Endothelial cell of umbilical vein (primary cell): Measurements from ENCODE around the gene RAI1. TPM values are rescaled to one million over a fixed set of nuclear protein-coding genes. Genes with fewer than 3 reads are reported as not detected.

Source experiments
- BruUV-seq: library from RNA; stranded (reverse); fragments of 400-500 nt; replicated peaks from 2 replicates; lab custom pipeline; 2021; lab: Mats Ljungman, UMichigan
- CTCF ChIA-PET: fragments of 300-600, 350-600 bp; sonication (Branson Sonifier 250); formaldehyde crosslinking; loops from one replicate; lab custom pipeline; 2021; ENCODE audit warnings: antibody characterized with exemption, inconsistent platforms; lab: Charles Lee
- POLR2A ChIA-PET: fragments of 300-600, 350-600 bp; sonication (Branson Sonifier 250); formaldehyde crosslinking; loops from one replicate; lab custom pipeline; 2021; ENCODE audit warnings: antibody characterized with exemption, inconsistent platforms; lab: Charles Lee
- DNase-seq: peaks from one replicate; pipeline ENCODE4 v3.0.0-alpha.2; 2011; ENCODE audit warnings: low read depth, low spot score
- FAIRE-seq: peaks from 2 replicates; lab custom pipeline; 2011; peaks lifted over from hg19 to GRCh38; lab: Jason Lieb, UNC
- H2AFZ ChIP-seq: 2 replicates; pipeline ENCODE4 v1.6.0; 2012; ENCODE audit warnings: low read depth, low read length, control low read depth, inconsistent platforms
- H3K27ac ChIP-seq: 2 replicates; pipeline ENCODE4 v1.5.1; 2011; ENCODE audit warnings: low read depth, mild to moderate bottlenecking, control low read depth, low read length, moderate library complexity; ENCODE audit not compliant: insufficient read depth
- H3K27me3 ChIP-seq, 2 experiments: 2 replicates each; pipeline versions ENCODE4 v1.6.0 to v1.6.1; 2011; ENCODE audit warnings: low read length in 2 of 2, mixed read lengths in 1 of 2; ENCODE audit not compliant: control insufficient read depth in 2 of 2, insufficient read depth in 2 of 2
- H3K36me3 ChIP-seq, 2 experiments: 2 replicates in 1 of 2; 3 replicates in 1 of 2; pipeline ENCODE4 v1.5.1; 2011; ENCODE audit warnings: low read length in 2 of 2, mild to moderate bottlenecking in 1 of 2, moderate library complexity in 1 of 2; ENCODE audit not compliant: control insufficient read depth in 2 of 2, insufficient read depth in 2 of 2; ENCODE audit errors: extremely low read depth in 1 of 2
- H3K4me1 ChIP-seq: 3 replicates; pipeline ENCODE4 v1.5.1; 2011; ENCODE audit warnings: mild to moderate bottlenecking, low read length; ENCODE audit not compliant: control insufficient read depth, insufficient read depth; ENCODE audit errors: extremely low read depth
- H3K4me2 ChIP-seq: 2 replicates; pipeline ENCODE4 v1.6.1; 2011; ENCODE audit warnings: low read length, control low read depth, mixed read lengths; ENCODE audit not compliant: insufficient read depth
- H3K4me3 ChIP-seq, 3 experiments: fragments of 200-600 bp in 1 of 3; sonication (generic), shearing (Covaris generic) in 1 of 3; replicated peaks in 1 of 3; 2 replicates each; pipeline ENCODE4 v1.5.1; 2011 to 2016; ENCODE audit warnings: control low read depth in 3 of 3, low read length in 3 of 3, mild to moderate bottlenecking in 2 of 3, inconsistent platforms in 1 of 3, low read depth in 1 of 3, moderate library complexity in 1 of 3; ENCODE audit not compliant: insufficient read depth in 1 of 3
- H3K79me2 ChIP-seq: 2 replicates; pipeline ENCODE4 v1.6.0; 2012; ENCODE audit warnings: low read length, inconsistent platforms; ENCODE audit not compliant: control insufficient read depth, insufficient read depth
- H3K9ac ChIP-seq: replicated peaks from 2 replicates; pipeline ENCODE3; 2011; ENCODE audit warnings: low read length, control low read depth; ENCODE audit not compliant: insufficient read depth; ENCODE audit errors: extremely low read depth
- H3K9me1 ChIP-seq: replicated peaks from 3 replicates; pipeline ENCODE4 v1.6.0; 2011; ENCODE audit warnings: mild to moderate bottlenecking, low read length; ENCODE audit not compliant: control insufficient read depth, insufficient read depth; ENCODE audit errors: extremely low read depth
- H3K9me3 ChIP-seq: replicated peaks from 2 replicates; pipeline ENCODE4 v1.5.1; 2012; ENCODE audit warnings: low read length, inconsistent platforms; ENCODE audit not compliant: control insufficient read depth, insufficient read depth
- H4K20me1 ChIP-seq: replicated peaks from 2 replicates; pipeline ENCODE3; 2011; ENCODE audit warnings: mild to moderate bottlenecking, low read length; ENCODE audit not compliant: control insufficient read depth, insufficient read depth; ENCODE audit errors: extremely low read depth
- CTCF ChIP-seq, 2 donors: IDR thresholded peaks; 1 replicate in 1 of 2; 2 replicates in 1 of 2; pipeline ENCODE4 v1.5.1; 2011; ENCODE audit warnings: low read length in 2 of 2, mild to moderate bottlenecking in 2 of 2, moderate library complexity in 2 of 2, control low read depth in 1 of 2, inconsistent platforms in 1 of 2, low read depth in 1 of 2; ENCODE audit not compliant: insufficient read depth in 1 of 2; ENCODE audit errors: extremely low read depth in 1 of 2
- EZH2 ChIP-seq: IDR thresholded peaks from 2 replicates; pipeline ENCODE4 v1.6.1; 2012; ENCODE audit warnings: borderline replicate concordance, low read depth, mild to moderate bottlenecking, moderate library complexity, low read length, inconsistent platforms; ENCODE audit not compliant: severe bottlenecking
- FOS ChIP-seq: IDR thresholded peaks from 2 replicates; pipeline ENCODE4 v1.6.1; 2011; ENCODE audit warnings: mild to moderate bottlenecking, low read length, moderate library complexity, borderline replicate concordance; ENCODE audit not compliant: insufficient read depth
- GATA2 ChIP-seq: IDR thresholded peaks from 2 replicates; pipeline ENCODE4 v1.7.0; 2011; ENCODE audit warnings: low read depth, mild to moderate bottlenecking, moderate library complexity, mixed read lengths, low read length; ENCODE audit not compliant: insufficient read length, insufficient read depth
- JUN ChIP-seq: IDR thresholded peaks from 2 replicates; pipeline ENCODE4 v1.6.1; 2011; ENCODE audit warnings: borderline replicate concordance, low read depth; ENCODE audit not compliant: insufficient read length, insufficient read depth
- MAX ChIP-seq: IDR thresholded peaks from 2 replicates; pipeline ENCODE4 v1.6.1; 2011; ENCODE audit not compliant: insufficient read depth, insufficient read length
- MYC ChIP-seq: IDR thresholded peaks from one replicate; pipeline ENCODE4 v1.6.1; 2011; ENCODE audit warnings: mild to moderate bottlenecking, low read depth, low read length
- POLR2A ChIP-seq: IDR thresholded peaks from 2 replicates; pipeline ENCODE4 v1.6.1; 2012; ENCODE audit warnings: low read depth, mild to moderate bottlenecking, control low read depth, low read length
- POLR2AphosphoS5 ChIP-seq: IDR thresholded peaks from 2 replicates; pipeline ENCODE4 v1.6.1; 2012; ENCODE audit warnings: low read depth, mild to moderate bottlenecking, control low read depth, low read length, moderate library complexity; ENCODE audit not compliant: insufficient read depth
- dilution Hi-C: fragments of 300-500 bp; cut with MboI; formaldehyde crosslinking; loops from one replicate; pipeline ENCODE4 v1.15.0; 2019; ENCODE audit warnings: low sequenced_read_pairs; ENCODE audit not compliant: extremely low pct_ligation_motif_present
- intact Hi-C: fragments of 100-400 bp; cut with micrococcal nuclease; formaldehyde crosslinking; loops from one replicate; pipeline ENCODE4 v1.10.0; 2022
- polyA plus RNA-seq, 4 experiments: library from polyadenylated mRNA; depleted of rRNA in 3 of 4; stranded (reverse) in 3 of 4; unstranded in 1 of 4; fragments of >200 nt; gene quantifications; 2 replicates each; pipeline versions ENCODE4 v1.2.1 to v1.2.3, GENCODE V29; 2011 to 2012; ENCODE audit warnings: missing spikeins in 1 of 4
- total RNA-seq: library from RNA; stranded (reverse); gene quantifications from 2 replicates; pipeline ENCODE4 v1.2.3, GENCODE V29; 2021

The RAI1 gene
- total and polyA plus RNA-seq, 2 donors (not counting 3 experiments of a cell fraction or from before 2014, with no cell fraction given), result 7.8 to 43.3 TPM

GRCh38 chr17:17704931-17705330, 23.7 kb downstream of the RAI1 start:
- dilution Hi-C loops, result no loop called here

More at GRCh38 chr17:17704931-17705330, 23.7 kb downstream of the RAI1 start:
- H3K27me3 ChIP-seq, result no peaks in the 10 kb centered on the region
- no peaks in the 10 kb centered on the region for H3K9me3 ChIP-seq
- no peaks in the 10 kb centered on the region for H3K9me1 ChIP-seq
- DNase-seq, result no peak
- BruUV-seq, result no TSS peak
- H3K36me3 ChIP-seq, result no peaks in the 10 kb centered on the region
- no peak overlapping the region for H3K4me2 ChIP-seq
- no peak for TF ChIP-seq MAX
- no peak for TF ChIP-seq POLR2A
- no peak for TF ChIP-seq POLR2AphosphoS5
- no peak for TF ChIP-seq CTCF (IDR thresholded peaks at IDR 0.05; ENCODE audit: extremely low read depth in 1 of 2, insufficient read depth in 1 of 2, low read depth in 1 of 2, low read length in 2 of 2)
- no peak for TF ChIP-seq EZH2
- TF ChIP-seq FOS, result no peak
- TF ChIP-seq JUN, result no peak
- no peak for TF ChIP-seq GATA2
- TF ChIP-seq MYC, result no peak
- no peak for FAIRE-seq
- H3K4me3 ChIP-seq, result no peak overlapping the region
- H3K9ac ChIP-seq, result no peak overlapping the region
- peaks cover 52% of the 10 kb centered on the region for H3K79me2 ChIP-seq
- H4K20me1 ChIP-seq, result no peaks in the 10 kb centered on the region
- H2AFZ ChIP-seq, result no peak overlapping the region
- ChIA-PET POLR2A (no interaction called here), CTCF (interaction anchor here (0.7 kb wide), 1 partner anchor 32 kb away, joined by 3 read pairs; no protein-coding TSS in a partner anchor)
- H3K27ac ChIP-seq, result no peak overlapping the region
- H3K4me1 ChIP-seq, result peaks cover 7% of the 10 kb centered on the region
- intact Hi-C loops, result no loop called here
